Measurements from ENCODE around the gene USP3.

The USP3 gene

GRCh38 chr15:63495343-63495742, 9.1 kb upstream of the USP3 start:
- no peak for DNase-seq (ENCODE audit: low read depth, low spot score)
- H3K27ac ChIP-seq = no peak overlapping the region

- DNase-seq (ENCODE audit: low read depth, low spot score) = no peak
- no peak overlapping the region for H3K27ac ChIP-seq
Measured at GRCh38 chr15:63495780-63496488, 8.5 kb upstream of the USP3 start.

- no peak for DNase-seq (ENCODE audit: low read depth, low spot score)
- H3K27ac ChIP-seq = no peak overlapping the region
Measured at GRCh38 chr15:63497642-63498467, 6.5 kb upstream of the USP3 start.

GRCh38 chr15:63499175-63499549, 5.2 kb upstream of the USP3 start:
- DNase-seq (ENCODE audit: low read depth, low spot score) = no peak
- no peak overlapping the region for H3K27ac ChIP-seq

- DNase-seq (ENCODE audit: low read depth, low spot score) = no peak
- no peak overlapping the region for H3K27ac ChIP-seq
Measured at GRCh38 chr15:63499611-63500010, 4.8 kb upstream of the USP3 start.

- peak overlapping the region; percentile 99 for H3K27ac ChIP-seq
- no peak for DNase-seq (ENCODE audit: low read depth, low spot score)
Measured at GRCh38 chr15:63500265-63501250, 3.8 kb upstream of the USP3 start.

GRCh38 chr15:63501256-63502089, 2.9 kb upstream of the USP3 start:
- peak overlapping the region; percentile 99 for H3K27ac ChIP-seq
- peak; percentile 43 for DNase-seq (ENCODE audit: low read depth, low spot score)

GRCh38 chr15:63502137-63502766, 2.1 kb upstream of the USP3 start:
- DNase-seq (ENCODE audit: low read depth, low spot score) = peak; percentile 52
- peak overlapping the region; percentile 99 for H3K27ac ChIP-seq

- peak overlapping the region; percentile 99 for H3K27ac ChIP-seq
- DNase-seq (ENCODE audit: low read depth, low spot score) = peak; percentile 69
Measured at GRCh38 chr15:63502843-63503738, 1.3 kb upstream of the USP3 start.

- peak; percentile 74 for DNase-seq (ENCODE audit: low read depth, low spot score)
Measured at GRCh38 chr15:63503739-63504246, 600 bp upstream of the USP3 start.

GRCh38 chr15:63504979-63505841, 817 bp downstream of the USP3 start:
- peak overlapping the region; percentile 99 for H3K27ac ChIP-seq
- no peak for DNase-seq (ENCODE audit: low read depth, low spot score)

More at GRCh38 chr15:63503739-63504246, 600 bp upstream of the USP3 start:
- peak overlapping the region; percentile 99 for H3K27ac ChIP-seq

- no peak for DNase-seq (ENCODE audit: low read depth, low spot score)
- peak overlapping the region; percentile 99 for H3K27ac ChIP-seq
Measured at GRCh38 chr15:63505842-63506222, 1.4 kb downstream of the USP3 start.

- peak; percentile 68 for DNase-seq (ENCODE audit: low read depth, low spot score)
- peak overlapping the region; percentile 99 for H3K27ac ChIP-seq
Measured at GRCh38 chr15:63506537-63507035, 2.2 kb downstream of the USP3 start.

GRCh38 chr15:63507878-63508818, 3.8 kb downstream of the USP3 start:
- no peak for DNase-seq (ENCODE audit: low read depth, low spot score)

GRCh38 chr15:63509056-63509954, 4.9 kb downstream of the USP3 start:
- no peak for DNase-seq (ENCODE audit: low read depth, low spot score)
- peak overlapping the region; percentile 67 for H3K27ac ChIP-seq

More at GRCh38 chr15:63507878-63508818, 3.8 kb downstream of the USP3 start:
- H3K27ac ChIP-seq = no peak overlapping the region
